H1 (cell line): ENCODE measurements around the gene DDR2. TPM values are rescaled to one million over a fixed set of nuclear protein-coding genes. Genes with fewer than 3 reads are reported as not detected.

Experiments
- CTCF ChIA-PET: fragments of 300-600 bp; sonication (Branson Sonifier 250); formaldehyde crosslinking; loops from one replicate; lab custom pipeline; 2021; ENCODE audit not compliant: partially characterized antibody; lab: Charles Lee
- POLR2A ChIA-PET: fragments of 300-600 bp; sonication (Branson Sonifier 250); formaldehyde crosslinking; loops from one replicate; lab custom pipeline; 2021; ENCODE audit warnings: inconsistent platforms; ENCODE audit not compliant: partially characterized antibody; lab: Charles Lee
- DNase-seq, 2 experiments: peaks; one replicate each; pipeline versions ENCODE4 v3.0.0 to v3.0.0-alpha.2; 2010 to 2022; ENCODE audit warnings: low spot score in 2 of 2, low read depth in 1 of 2, mixed read lengths in 1 of 2
- FAIRE-seq: peaks from 2 replicates; lab custom pipeline; 2011; peaks lifted over from hg19 to GRCh38; lab: Jason Lieb, UNC
- H2AFZ ChIP-seq: 2 replicates; pipeline ENCODE4 v1.8.1; 2012; ENCODE audit warnings: low read length, inconsistent platforms
- H2AK5ac ChIP-seq: 2 replicates; pipeline ENCODE4 v1.6.1; 2013; ENCODE audit warnings: low read depth, low read length
- H2BK120ac ChIP-seq: replicated peaks from 2 replicates; pipeline ENCODE3; 2013; ENCODE audit warnings: low read depth, low read length, inconsistent platforms
- H2BK12ac ChIP-seq: 2 replicates; pipeline ENCODE4 v1.6.1; 2013; ENCODE audit warnings: low read depth, low read length
- H2BK15ac ChIP-seq: 2 replicates; pipeline ENCODE4 v1.6.1; 2013; ENCODE audit warnings: low read length
- H2BK20ac ChIP-seq: 2 replicates; pipeline ENCODE4 v1.6.1; 2013; ENCODE audit warnings: low read length
- H2BK5ac ChIP-seq: 2 replicates; pipeline ENCODE4 v1.6.1; 2013; ENCODE audit warnings: low read depth, low read length
- H3K14ac ChIP-seq: 2 replicates; pipeline ENCODE4 v1.6.1; 2013; ENCODE audit warnings: inconsistent platforms; ENCODE audit not compliant: insufficient read length
- H3K18ac ChIP-seq: 2 replicates; pipeline ENCODE4 v1.6.1; 2013; ENCODE audit warnings: low read length; ENCODE audit errors: extremely low read depth
- H3K23ac ChIP-seq: 2 replicates; pipeline ENCODE4 v1.6.1; 2013; ENCODE audit warnings: inconsistent platforms; ENCODE audit not compliant: insufficient read length
- H3K23me2 ChIP-seq: 2 replicates; pipeline ENCODE4 v1.6.1; 2013; ENCODE audit warnings: low read depth, low read length
- H3K27ac ChIP-seq: 2 replicates; pipeline ENCODE4 v1.6.1; 2011; ENCODE audit warnings: low read depth, low read length, inconsistent platforms
- H3K27me3 ChIP-seq, 4 experiments: replicated peaks in 1 of 4; 1 replicate in 1 of 4; 2 replicates in 3 of 4; pipeline versions ENCODE4 v1.6.1 to v1.8.1; 2011 to 2013; ENCODE audit warnings: low read length in 3 of 4, mild to moderate bottlenecking in 3 of 4, inconsistent platforms in 2 of 4, mixed read lengths in 2 of 4, moderate library complexity in 1 of 4; ENCODE audit not compliant: control insufficient read depth in 3 of 4, insufficient read depth in 3 of 4; ENCODE audit errors: extremely low read depth in 1 of 4
- H3K36me3 ChIP-seq, 4 experiments: 2 replicates each; pipeline versions ENCODE4 v1.6.1 to v1.8.1; 2011 to 2013; ENCODE audit warnings: mild to moderate bottlenecking in 4 of 4, low read length in 3 of 4, moderate library complexity in 2 of 4, control low read depth in 1 of 4, inconsistent platforms in 1 of 4; ENCODE audit not compliant: insufficient read depth in 4 of 4, control insufficient read depth in 2 of 4
- H3K4ac ChIP-seq: replicated peaks from 2 replicates; pipeline ENCODE3; 2013; ENCODE audit warnings: low read length, low read depth, mixed read lengths, inconsistent platforms; ENCODE audit not compliant: insufficient read length
- H3K4me1 ChIP-seq, 4 experiments: replicated peaks in 1 of 4; 1 replicate in 1 of 4; 2 replicates in 3 of 4; pipeline versions ENCODE4 v1.6.1 to v1.8.1; 2011 to 2013; ENCODE audit warnings: low read length in 3 of 4, inconsistent platforms in 2 of 4, mixed read lengths in 1 of 4; ENCODE audit not compliant: insufficient read depth in 4 of 4, control insufficient read depth in 3 of 4
- H3K4me2 ChIP-seq, 2 experiments: 2 replicates each; pipeline versions ENCODE4 v1.6.1 to v1.8.1; 2011 to 2013; ENCODE audit warnings: low read depth in 2 of 2, low read length in 2 of 2, control low read depth in 1 of 2, inconsistent platforms in 1 of 2, mild to moderate bottlenecking in 1 of 2; ENCODE audit not compliant: insufficient read depth in 1 of 2
- H3K4me3 ChIP-seq, 4 experiments: fragments of 200-600, 300-600 bp in 1 of 4; sonication (generic), shearing (Covaris generic), sonication (Bioruptor Twin) in 1 of 4; 2 replicates each; pipeline versions ENCODE4 v1.5.1 to v1.8.1; 2011 to 2016; ENCODE audit warnings: low read length in 4 of 4, low read depth in 3 of 4, control low read depth in 2 of 4, inconsistent platforms in 2 of 4, mild to moderate bottlenecking in 2 of 4, mixed read lengths in 1 of 4, moderate library complexity in 1 of 4; ENCODE audit not compliant: insufficient read depth in 2 of 4; ENCODE audit errors: extremely low read depth in 1 of 4
- H3K56ac ChIP-seq: replicated peaks from 2 replicates; pipeline ENCODE3; 2013; ENCODE audit warnings: low read depth, mild to moderate bottlenecking, mixed read lengths, low read length, inconsistent platforms; ENCODE audit not compliant: insufficient read length
- H3K79me1 ChIP-seq: 2 replicates; pipeline ENCODE4 v1.6.1; 2013; ENCODE audit warnings: low read depth, low read length, control low read depth
- H3K79me2 ChIP-seq, 2 experiments: 2 replicates each; pipeline versions ENCODE4 v1.6.1 to v1.8.1; 2012 to 2013; ENCODE audit warnings: low read length in 2 of 2, mild to moderate bottlenecking in 2 of 2, inconsistent platforms in 1 of 2; ENCODE audit not compliant: insufficient read depth in 2 of 2, control insufficient read depth in 1 of 2
- H3K9ac ChIP-seq, 4 experiments: replicated peaks in 1 of 4; 1 replicate in 1 of 4; 2 replicates in 3 of 4; pipeline versions ENCODE4 v1.6.1 to v1.8.1; 2011 to 2013; ENCODE audit warnings: low read depth in 3 of 4, low read length in 3 of 4, control low read depth in 2 of 4, mild to moderate bottlenecking in 2 of 4, moderate library complexity in 2 of 4, inconsistent platforms in 1 of 4; ENCODE audit errors: extremely low read depth in 1 of 4
- H3K9me3 ChIP-seq, 2 experiments: 2 replicates each; pipeline versions ENCODE4 v1.6.1 to v1.8.1; 2012 to 2013; ENCODE audit warnings: mild to moderate bottlenecking in 2 of 2, moderate library complexity in 2 of 2, control low read depth in 1 of 2, inconsistent platforms in 1 of 2, low read depth in 1 of 2, low read length in 1 of 2, mixed read lengths in 1 of 2; ENCODE audit not compliant: insufficient read depth in 2 of 2
- H4K20me1 ChIP-seq, 2 experiments: replicated peaks in 1 of 2; 2 replicates each; pipeline versions ENCODE3 to v1.8.1; 2011 to 2013; ENCODE audit warnings: inconsistent platforms in 2 of 2, low read length in 2 of 2, mild to moderate bottlenecking in 1 of 2; ENCODE audit not compliant: insufficient read depth in 2 of 2, control insufficient read depth in 1 of 2
- H4K5ac ChIP-seq: 2 replicates; pipeline ENCODE4 v1.6.1; 2013; ENCODE audit warnings: low read length, low read depth, mixed read lengths, inconsistent platforms; ENCODE audit not compliant: insufficient read length
- H4K8ac ChIP-seq: 2 replicates; pipeline ENCODE4 v1.8.0; 2013; ENCODE audit warnings: mild to moderate bottlenecking, moderate library complexity, low read length, inconsistent platforms; ENCODE audit not compliant: insufficient read depth; ENCODE audit errors: extremely low read depth
- H4K91ac ChIP-seq: replicated peaks from 2 replicates; pipeline ENCODE3; 2013; ENCODE audit warnings: low read length, mixed read lengths, inconsistent platforms; ENCODE audit not compliant: insufficient read length
- EGR1 ChIP-seq: IDR thresholded peaks from 2 replicates; pipeline ENCODE4 v1.6.1; 2011; ENCODE audit warnings: low read depth, low read length, borderline replicate concordance
- GABPA ChIP-seq: IDR thresholded peaks from 2 replicates; pipeline ENCODE4 v1.6.1; 2011; ENCODE audit warnings: mild to moderate bottlenecking, low read length, moderate library complexity, borderline replicate concordance; ENCODE audit not compliant: insufficient read depth
- SP4 ChIP-seq: IDR thresholded peaks from 2 replicates; pipeline ENCODE4 v1.6.1; 2012; ENCODE audit warnings: low read length, inconsistent platforms
- TAF1 ChIP-seq: IDR thresholded peaks from 2 replicates; pipeline ENCODE4 v1.6.1; 2011; ENCODE audit warnings: mild to moderate bottlenecking, low read depth, low read length
- WGBS, 2 experiments: shearing (Covaris generic) in 1 of 2; methylation state at CpG; one replicate each; pipeline versions ENCODE4 v1.1.6 to v1.1.7; 2013 to 2015; ENCODE audit warnings: low lambda C conversion rate in 2 of 2, mixed read lengths in 2 of 2, inconsistent platforms in 1 of 2, low coverage in 1 of 2, missing lambda C conversion rate in 1 of 2; ENCODE audit not compliant: insufficient replicate concordance in 2 of 2, insufficient coverage in 1 of 2, insufficient read length in 1 of 2; ENCODE audit errors: extremely low coverage in 1 of 2, missing lambda C conversion rate in 1 of 2; 5-methylcytosine and 5-hydroxymethylcytosine counted together
- polyA plus RNA-seq, 7 experiments: library from polyadenylated mRNA; depleted of rRNA in 3 of 7; stranded (reverse) in 5 of 7; unstranded in 2 of 7; fragments of >200 nt in 5 of 7; fragments of 200-250 nt in 2 of 7; gene quantifications; 1 replicate in 5 of 7; 2 replicates in 1 of 7; 4 replicates in 1 of 7; pipeline versions ENCODE4 v1.2.1 to v1.2.3, GENCODE V29; 2011 to 2013; ENCODE audit warnings: missing spikeins in 2 of 7, mixed read lengths in 2 of 7
- total RNA-seq: library from RNA; stranded (reverse); fragmentation: NEBNext Ultra II Directional; extraction: Animal tissue kit (Norgen Biotek cat#: 25700); gene quantifications from 2 replicates; pipeline ENCODE4 v1.2.1, GENCODE V29; 2021

Gene DDR2
- total and polyA plus RNA-seq, 2 of the 8 experiments (the other 6 are each of a cell fraction or from before 2014, with no cell fraction given), result 1.00 to 2.1 TPM

GRCh38 chr1:162829268-162829667 is 197.0 kb downstream of the DDR2 start:
- no peaks in the 10 kb centered on the region for H3K79me1 ChIP-seq
- H3K36me3 ChIP-seq, result no peaks in the 10 kb centered on the region
- no peaks in the 10 kb centered on the region for H4K20me1 ChIP-seq
- no peak overlapping the region for H4K5ac ChIP-seq
- H2BK5ac ChIP-seq, result no peak overlapping the region
- 0 out of 7 replicates have a peak, but pooled peaks cover 0 to 2% (median 0%) of the 10 kb centered on the region in 4 experiments for H3K4me1 ChIP-seq
- H4K91ac ChIP-seq, result no peak overlapping the region
- no peak overlapping the region for H2BK15ac ChIP-seq
- H3K9ac ChIP-seq, result no peak overlapping the region
- H3K4me2 ChIP-seq, result no peak overlapping the region
- no peak overlapping the region for H3K4me3 ChIP-seq
- WGBS, 2 experiments, result no CpG with 5 or more reads among the region's 1 CpG
- H3K27me3 ChIP-seq, result no peaks in the 10 kb centered on the region
- ChIA-PET CTCF (interaction anchor here (0.6 to 0.8 kb wide), 2 partner anchors 25 to 29 kb away, joined by 3 to 4 read pairs; no protein-coding TSS in a partner anchor), POLR2A (no interaction called here)
- H2BK20ac ChIP-seq, result no peak overlapping the region
- H4K8ac ChIP-seq, result no peak overlapping the region
- H3K9me3 ChIP-seq, result no peaks in the 10 kb centered on the region
- peaks cover 2% of the 10 kb centered on the region; the same call in 1 of the 2 replicates for H3K23me2 ChIP-seq
- H3K23ac ChIP-seq, result no peak overlapping the region
- TF ChIP-seq GABPA (no peak), TAF1 (no peak), SP4 (no peak), EGR1 (no peak)
- no peak for DNase-seq
- H2AK5ac ChIP-seq, result no peak overlapping the region
- FAIRE-seq, result no peak
- no peak overlapping the region for H2AFZ ChIP-seq
- H2BK120ac ChIP-seq, result no peak overlapping the region
- H2BK12ac ChIP-seq, result no peak overlapping the region
- no peak overlapping the region for H3K14ac ChIP-seq
- no peak overlapping the region for H3K56ac ChIP-seq
- H3K79me2 ChIP-seq, result no peaks in the 10 kb centered on the region
- no peak overlapping the region for H3K4ac ChIP-seq
- H3K27ac ChIP-seq, result no peak overlapping the region
- no peak overlapping the region for H3K18ac ChIP-seq
